ENCODE data around the gene SCRN1.

- TF ChIP-seq GATA2 (IDR thresholded peaks at IDR 0.05; ENCODE audit: low read depth, low read length) (no peak), GATA3 (IDR thresholded peaks at IDR 0.05; ENCODE audit: low read depth, low read length) (no peak)
These were observed 15.3 kb downstream of the SCRN1 start for GRCh38 chr7:29974286-29974685.

Measured in SH-SY5Y (cell line).